Hepatocyte (in vitro differentiated cells): ENCODE measurements around the gene RNF227.

Experiments used
- CTCF ChIP-seq: fragments of 200-600 bp; sonication (generic); IDR thresholded peaks from 2 replicates; pipeline ENCODE4 v1.5.1; 2016; ENCODE audit warnings: antibody characterized with exemption, mild to moderate bottlenecking; ENCODE audit not compliant: poor library complexity
- EZH2 ChIP-seq: fragments of 200-600 bp; sonication (generic); IDR thresholded peaks from 2 replicates; pipeline ENCODE4 v1.6.1; 2016; ENCODE audit warnings: antibody characterized with exemption, mild to moderate bottlenecking, borderline replicate concordance

- TF ChIP-seq CTCF (no peak), EZH2 (no peak)
Measured at GRCh38 chr17:7910711-7911110, 5.4 kb downstream of the RNF227 start.
